AG09319 (cell line): ENCODE results near the gene MRPL34.
A peak's percentile ranks its signal among the peaks of the same experiment; 100 is the strongest.

Experiments used
- DNase-seq: peaks from one replicate; pipeline ENCODE4 v3.0.0-alpha.2; 2010; ENCODE audit warnings: low read depth; ENCODE audit errors: extremely low read depth
- CTCF ChIP-seq: IDR thresholded peaks from 2 replicates; pipeline ENCODE4 v1.5.1; 2011; ENCODE audit warnings: low read depth, mild to moderate bottlenecking, inconsistent platforms, low read length, moderate library complexity

Gene MRPL34

GRCh38 chr19:17340871-17341357, 35.2 kb downstream of the MRPL34 start:
- TF ChIP-seq CTCF = no peak; the same call in 1 of the 2 replicates
- DNase-seq = no peak

- DNase-seq = no peak
- no peak for TF ChIP-seq CTCF
These were observed 35.7 kb downstream of the MRPL34 start for GRCh38 chr19:17341386-17341785.

- DNase-seq = no peak
- no peak for TF ChIP-seq CTCF
These were observed 36.2 kb downstream of the MRPL34 start for GRCh38 chr19:17341845-17342244.

GRCh38 chr19:17346109-17346671, 40.5 kb downstream of the MRPL34 start:
- no peak for DNase-seq
- TF ChIP-seq CTCF = peak; percentile 91

- no peak for DNase-seq
- no peak for TF ChIP-seq CTCF
These were observed 41.7 kb downstream of the MRPL34 start for GRCh38 chr19:17347361-17347760.

GRCh38 chr19:17347877-17348276, 42.2 kb downstream of the MRPL34 start:
- no peak for DNase-seq
- TF ChIP-seq CTCF = no peak

- no peak for TF ChIP-seq CTCF
- DNase-seq = no peak
These were observed 43.0 kb downstream of the MRPL34 start for GRCh38 chr19:17348700-17349099.
